ENCODE results near the gene SPIN3. TPM values are rescaled to one million over a fixed set of nuclear protein-coding genes. Genes with fewer than 3 reads are reported as not detected.

The SPIN3 gene
- total and polyA plus RNA-seq, 2 of the 8 experiments (the other 6 are each of a cell fraction or from before 2014, with no cell fraction given): 9.1 to 13.3 TPM

DNA sequence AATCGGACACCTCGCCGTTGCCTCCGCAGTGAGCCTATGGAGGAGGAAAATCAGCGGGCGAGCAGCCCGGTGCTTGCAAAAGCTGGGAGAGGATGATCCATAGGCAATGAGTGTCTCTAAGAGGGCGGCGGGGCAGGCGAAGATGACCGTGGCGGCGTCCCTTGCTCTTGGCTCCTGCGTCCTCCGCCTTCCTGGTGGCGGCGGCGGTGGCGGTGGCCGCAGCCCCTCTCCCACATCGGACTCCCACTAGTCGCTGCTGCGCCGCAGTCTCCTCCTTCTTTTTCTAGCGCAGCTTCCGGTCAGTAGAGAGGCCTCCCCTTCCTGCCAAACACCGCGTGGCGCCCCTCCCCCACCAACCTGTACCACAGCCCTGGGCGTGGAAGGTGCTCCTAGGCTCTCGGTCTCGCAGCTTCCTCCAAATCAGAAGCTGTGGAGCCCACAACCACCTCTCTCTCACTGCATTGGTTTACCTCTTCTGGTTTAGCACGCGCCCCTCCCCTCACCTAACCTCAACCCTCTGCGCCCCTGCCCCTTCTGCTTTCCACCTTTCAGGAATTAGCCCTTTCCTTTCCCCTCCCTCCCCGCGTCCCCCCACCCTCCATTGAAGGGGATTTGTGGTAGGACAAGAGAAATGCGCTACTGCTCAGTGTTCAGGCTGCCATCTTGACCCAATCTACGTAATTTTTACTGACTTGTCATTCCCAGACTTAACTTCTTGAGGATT is at the start of gene SPIN3 (continued):
- TF ChIP-seq, protein P1, sequence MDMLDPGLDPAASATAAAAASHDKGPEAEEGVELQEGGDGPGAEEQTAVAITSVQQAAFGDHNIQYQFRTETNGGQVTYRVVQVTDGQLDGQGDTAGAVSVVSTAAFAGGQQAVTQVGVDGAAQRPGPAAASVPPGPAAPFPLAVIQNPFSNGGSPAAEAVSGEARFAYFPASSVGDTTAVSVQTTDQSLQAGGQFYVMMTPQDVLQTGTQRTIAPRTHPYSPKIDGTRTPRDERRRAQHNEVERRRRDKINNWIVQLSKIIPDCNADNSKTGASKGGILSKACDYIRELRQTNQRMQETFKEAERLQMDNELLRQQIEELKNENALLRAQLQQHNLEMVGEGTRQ (IDR thresholded peaks at IDR 0.05; ENCODE audit: low read length): no peak
- TF ChIP-seq SIX5 (IDR thresholded peaks at IDR 0.05; ENCODE audit: low read depth, low read length) (no peak), POLR2AphosphoS5 (IDR thresholded peaks at IDR 0.05; ENCODE audit: low read depth, low read length) (peak; percentile 63), TAF1 (IDR thresholded peaks at IDR 0.05; ENCODE audit: low read depth, low read length) (peak; percentile 70), SAP30 (IDR thresholded peaks at IDR 0.05; ENCODE audit: insufficient read depth, insufficient replicate concordance, low read length) (no peak), RXRA (IDR thresholded peaks at IDR 0.05; ENCODE audit: insufficient read depth, low read depth, low read length) (no peak), RFX5 (IDR thresholded peaks at IDR 0.05; ENCODE audit: borderline replicate concordance, low read depth, low read length) (no peak), CEBPB (IDR thresholded peaks at IDR 0.05; ENCODE audit: low read depth, low read length) (no peak), TEAD4 (IDR thresholded peaks at IDR 0.05; ENCODE audit: low read depth, low read length) (no peak), ASH2L (IDR thresholded peaks at IDR 0.05; ENCODE audit: low read length) (peak; percentile 33), SUZ12 (IDR thresholded peaks at IDR 0.05; ENCODE audit: low read length) (no peak; the same call in 1 of the 2 replicates), HDAC6 (IDR thresholded peaks at IDR 0.05; ENCODE audit: low read depth, low read length) (no peak), JUN (IDR thresholded peaks at IDR 0.05; ENCODE audit: low read depth, low read length) (no peak), EGR1 (IDR thresholded peaks at IDR 0.05; ENCODE audit: borderline replicate concordance, low read depth, low read length) (no peak), HDAC2 (IDR thresholded peaks at IDR 0.05; ENCODE audit: borderline replicate concordance in 1 of 2, low read depth in 2 of 2, low read length in 2 of 2) (peak in 1 of 2 experiments; percentile 60; a peak in 1 of 4 replicates), RAD21 (IDR thresholded peaks at IDR 0.05 in 1 of 2, conservative IDR thresholded peaks at IDR 0.05 in 1 of 2; ENCODE audit: low read depth in 2 of 2, low read length in 2 of 2) (no peak), ZNF274 (IDR thresholded peaks at IDR 0.05; ENCODE audit: borderline replicate concordance, extremely low read depth, low read length) (no peak), NANOG (IDR thresholded peaks at IDR 0.05; ENCODE audit: insufficient read depth, low read depth, low read length, poor library complexity, severe bottlenecking) (no peak), NRF1 (IDR thresholded peaks at IDR 0.05; ENCODE audit: low read depth, low read length) (no peak), BCL11A (IDR thresholded peaks at IDR 0.05; ENCODE audit: low read depth in 2 of 2, low read length in 2 of 2) (no peak)
- TF ChIP-seq, protein P2, sequence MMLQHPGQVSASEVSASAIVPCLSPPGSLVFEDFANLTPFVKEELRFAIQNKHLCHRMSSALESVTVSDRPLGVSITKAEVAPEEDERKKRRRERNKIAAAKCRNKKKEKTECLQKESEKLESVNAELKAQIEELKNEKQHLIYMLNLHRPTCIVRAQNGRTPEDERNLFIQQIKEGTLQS (IDR thresholded peaks at IDR 0.05; ENCODE audit: insufficient read depth, low read depth, low read length): no peak

Measured in H1 (cell line).